Mammary epithelial cell (primary cell): ENCODE measurements around the gene VSIG1.

Source experiments
- CTCF ChIP-seq, 2 donors: IDR thresholded peaks in 1 of 2; conservative IDR thresholded peaks in 1 of 2; 2 replicates each; pipeline ENCODE4 v1.5.1; 2011 to 2012; ENCODE audit warnings: inconsistent platforms in 2 of 2, low read length in 2 of 2, mild to moderate bottlenecking in 2 of 2, control low read depth in 1 of 2, low read depth in 1 of 2; ENCODE audit not compliant: insufficient read depth in 1 of 2; ENCODE audit errors: extremely low read depth in 1 of 2
- EZH2 ChIP-seq: IDR thresholded peaks from 2 replicates; pipeline ENCODE4 v1.6.1; 2012; ENCODE audit warnings: low read length, inconsistent platforms, borderline replicate concordance

GRCh38 chrX:108034725-108035124, 10.1 kb upstream of the VSIG1 start:
- no peak for TF ChIP-seq EZH2
- no peak for TF ChIP-seq CTCF (conservative IDR thresholded peaks at IDR 0.05 in 1 of 2, IDR thresholded peaks at IDR 0.05 in 1 of 2; ENCODE audit: extremely low read depth in 1 of 2, insufficient read depth in 1 of 2, low read depth in 1 of 2, low read length in 2 of 2)
